Stimulated activated naive CD4-positive, alpha-beta T cell (primary cell): Measurements from ENCODE around the gene CPNE9.

Experiments used
- DNase-seq, 6 experiments: peaks; one replicate each; lab custom pipeline; 2025; lab: John Stamatoyannopoulos, UW

The CPNE9 gene, protein sequence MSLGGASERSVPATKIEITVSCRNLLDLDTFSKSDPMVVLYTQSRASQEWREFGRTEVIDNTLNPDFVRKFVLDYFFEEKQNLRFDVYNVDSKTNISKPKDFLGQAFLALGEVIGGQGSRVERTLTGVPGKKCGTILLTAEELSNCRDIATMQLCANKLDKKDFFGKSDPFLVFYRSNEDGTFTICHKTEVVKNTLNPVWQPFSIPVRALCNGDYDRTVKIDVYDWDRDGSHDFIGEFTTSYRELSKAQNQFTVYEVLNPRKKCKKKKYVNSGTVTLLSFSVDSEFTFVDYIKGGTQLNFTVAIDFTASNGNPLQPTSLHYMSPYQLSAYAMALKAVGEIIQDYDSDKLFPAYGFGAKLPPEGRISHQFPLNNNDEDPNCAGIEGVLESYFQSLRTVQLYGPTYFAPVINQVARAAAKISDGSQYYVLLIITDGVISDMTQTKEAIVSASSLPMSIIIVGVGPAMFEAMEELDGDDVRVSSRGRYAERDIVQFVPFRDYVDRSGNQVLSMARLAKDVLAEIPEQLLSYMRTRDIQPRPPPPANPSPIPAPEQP

DNA sequence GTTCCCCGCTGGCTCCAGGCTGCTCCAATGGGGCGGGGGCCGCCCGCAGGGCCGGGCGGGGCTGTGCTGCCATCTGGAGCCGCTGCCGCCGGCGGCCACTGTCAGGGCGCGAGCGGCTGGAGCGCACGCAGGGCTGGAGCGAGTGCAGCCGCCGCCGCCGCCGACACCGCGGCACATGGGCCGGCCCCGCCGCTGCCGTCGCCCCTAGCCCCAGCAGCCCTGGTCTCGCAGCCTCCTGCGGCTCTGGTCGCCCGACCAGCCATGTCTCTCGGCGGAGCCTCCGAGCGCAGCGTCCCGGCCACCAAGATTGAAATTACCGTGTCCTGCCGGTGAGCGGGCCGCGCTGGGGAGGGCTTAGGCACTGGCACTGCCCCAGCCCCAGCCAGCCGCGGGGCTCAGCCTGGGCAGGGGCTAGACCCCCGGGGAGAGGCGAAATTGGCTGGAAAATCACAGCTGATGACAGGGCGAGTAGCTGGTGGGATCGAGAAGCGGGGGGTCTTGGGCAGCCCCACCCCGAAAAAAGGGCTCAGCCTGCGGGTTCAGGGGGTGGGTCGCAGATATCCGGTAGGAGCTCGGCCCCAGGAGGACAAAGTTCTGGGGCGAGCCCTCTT is at the start of gene CPNE9:
Gene CPNE9 (plus strand): TSS at position 98 of the 611 bp plus-strand sequence. CDS start 164 bp downstream, at position 262.
- DNase-seq: no peak

GRCh38 chr3:9659849-9660248 is 43.8 kb upstream of the CPNE9 start:
- DNase-seq: no peak

DNA sequence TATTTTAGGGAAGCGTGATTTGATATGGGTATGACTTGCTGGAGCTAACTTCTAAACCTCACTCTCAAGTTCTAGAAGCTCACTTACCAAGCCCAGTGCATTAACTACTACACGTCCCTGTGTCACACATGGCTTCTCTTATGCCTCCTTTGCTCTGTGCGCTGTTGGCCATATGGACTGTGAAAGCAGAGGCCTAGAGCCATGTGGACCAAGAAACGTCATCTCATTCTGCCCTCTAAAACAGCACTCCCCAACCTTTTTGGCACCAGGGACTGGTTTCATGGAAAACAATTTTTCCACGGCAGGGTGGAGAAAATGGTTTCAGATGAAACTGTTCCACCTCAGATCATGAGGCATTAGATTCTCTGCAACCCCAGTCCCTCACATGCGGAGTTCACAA is 42.7 kb upstream of the CPNE9 start:
- no peak for DNase-seq

- DNase-seq: no peak
Measured at GRCh38 chr3:9664119-9664751, 39.4 kb upstream of the CPNE9 start.

DNA sequence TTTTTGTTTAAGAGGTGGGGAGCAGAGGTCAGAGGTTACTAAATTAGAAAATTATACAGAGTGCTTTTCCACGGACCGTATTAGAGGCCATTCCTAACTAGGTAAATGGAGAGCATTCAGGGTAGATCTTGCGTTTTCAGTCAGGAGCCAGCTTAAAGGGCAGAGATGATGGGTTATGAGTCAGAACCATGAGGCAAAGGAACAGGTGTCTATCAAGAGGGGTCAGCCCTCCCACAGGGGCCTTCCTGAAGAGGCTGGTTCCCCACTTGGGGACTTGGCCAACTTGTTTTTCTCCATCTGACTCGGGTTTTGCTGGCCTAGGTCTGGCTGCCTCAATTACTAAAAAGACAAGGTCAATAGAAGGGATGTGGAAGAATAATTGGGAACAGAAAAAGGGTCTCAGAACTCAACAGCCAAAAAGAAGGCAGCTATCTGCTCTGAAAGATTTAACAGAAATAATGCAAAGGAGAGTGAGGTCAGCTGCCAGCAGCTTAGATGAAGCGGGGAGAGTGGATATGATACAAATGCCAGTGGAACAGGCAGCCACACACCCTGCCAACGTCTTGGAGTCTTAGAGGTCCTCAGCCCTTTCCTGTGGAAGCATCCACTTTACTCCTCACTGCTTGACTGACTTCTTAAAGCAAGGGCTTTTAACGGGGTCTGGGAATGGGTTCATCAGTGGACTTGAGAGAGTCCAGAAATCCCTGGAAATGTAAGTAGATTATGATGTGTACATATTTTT is 36.8 kb upstream of the CPNE9 start:
- DNase-seq: no peak

GRCh38 chr3:9669277-9669676 is 34.4 kb upstream of the CPNE9 start:
- DNase-seq: no peak

- no peak for DNase-seq
Measured at GRCh38 chr3:9669720-9670432, 33.8 kb upstream of the CPNE9 start.

DNA sequence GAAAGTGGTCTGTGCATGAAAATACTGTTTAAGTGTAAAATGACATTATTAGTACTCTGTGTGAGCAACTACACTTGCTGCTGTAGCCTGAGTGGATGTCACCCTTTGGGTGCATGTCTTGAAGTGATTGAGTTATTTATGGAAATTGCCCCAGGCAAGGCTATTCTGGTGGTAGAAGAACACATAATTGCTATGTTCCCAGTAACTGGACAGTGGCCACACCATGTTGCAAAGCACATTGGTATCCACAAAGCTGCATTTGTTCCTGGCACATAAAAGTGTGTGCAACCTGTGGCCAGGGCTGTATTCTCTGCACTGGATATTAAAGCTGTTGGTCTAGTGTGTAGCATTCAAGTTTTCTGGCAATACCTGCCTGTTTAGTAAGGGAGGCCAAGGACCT is 30.6 kb upstream of the CPNE9 start:
- DNase-seq: no peak

DNA sequence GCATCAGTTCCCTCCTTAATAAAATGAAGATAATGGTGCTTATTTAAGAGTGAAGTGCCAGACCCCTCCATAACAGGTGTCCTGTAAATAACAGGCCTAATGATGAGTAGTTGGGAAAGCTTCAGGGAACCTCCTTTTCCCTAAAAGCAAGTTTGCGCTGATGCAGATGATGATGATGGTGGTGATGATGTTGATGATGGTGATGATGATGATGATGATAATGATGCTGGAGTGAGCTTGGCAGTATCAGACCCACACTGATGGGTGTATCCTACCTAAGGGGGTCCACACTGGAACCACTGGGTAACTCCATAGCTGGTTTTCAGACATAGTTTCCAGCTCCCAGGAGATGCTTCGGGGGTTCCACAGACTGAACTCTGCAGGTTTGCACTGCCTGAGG is 29.9 kb upstream of the CPNE9 start:
- no peak for DNase-seq

- no peak for DNase-seq
Measured at GRCh38 chr3:9675736-9676290, 27.8 kb upstream of the CPNE9 start.

GRCh38 chr3:9676785-9677184 is 26.8 kb upstream of the CPNE9 start:
- no peak for DNase-seq

- DNase-seq: no peak
Measured at GRCh38 chr3:9678493-9678892, 25.1 kb upstream of the CPNE9 start.

DNA sequence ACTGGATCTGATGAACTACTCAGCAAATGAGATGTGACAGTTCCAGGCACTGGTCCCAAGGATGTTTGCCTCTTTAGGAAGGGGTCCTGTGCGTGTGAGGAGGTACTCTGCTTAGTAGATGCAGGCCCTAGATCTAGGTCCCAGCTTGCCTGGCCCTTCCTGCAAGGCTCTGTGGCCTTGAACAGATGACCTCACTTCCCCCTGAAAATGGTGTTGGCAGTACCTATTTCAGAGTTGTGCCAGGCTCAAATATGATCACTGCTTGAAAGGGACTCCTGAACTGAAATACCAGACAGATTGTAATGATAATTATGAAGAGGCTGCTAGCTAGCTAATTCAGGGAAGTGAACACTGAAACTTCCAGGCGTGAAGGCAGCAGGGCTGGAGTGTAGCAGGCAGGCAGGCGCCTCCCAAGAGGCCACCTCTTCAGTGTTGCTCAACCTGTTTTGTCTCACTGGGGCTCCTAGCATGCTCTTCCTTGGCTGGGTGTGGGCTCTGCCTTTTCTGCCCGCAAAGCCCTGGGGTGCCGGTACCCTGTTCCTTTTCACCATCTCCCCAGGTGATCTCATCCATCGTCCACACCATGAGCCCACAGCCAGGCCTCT is 24.1 kb upstream of the CPNE9 start:
- no peak for DNase-seq

GRCh38 chr3:9681011-9681722 is 22.5 kb upstream of the CPNE9 start:
- no peak for DNase-seq

GRCh38 chr3:9681723-9682081 is 21.9 kb upstream of the CPNE9 start:
- no peak for DNase-seq

- DNase-seq: no peak
Measured at GRCh38 chr3:9682096-9682495, 21.5 kb upstream of the CPNE9 start.

DNA sequence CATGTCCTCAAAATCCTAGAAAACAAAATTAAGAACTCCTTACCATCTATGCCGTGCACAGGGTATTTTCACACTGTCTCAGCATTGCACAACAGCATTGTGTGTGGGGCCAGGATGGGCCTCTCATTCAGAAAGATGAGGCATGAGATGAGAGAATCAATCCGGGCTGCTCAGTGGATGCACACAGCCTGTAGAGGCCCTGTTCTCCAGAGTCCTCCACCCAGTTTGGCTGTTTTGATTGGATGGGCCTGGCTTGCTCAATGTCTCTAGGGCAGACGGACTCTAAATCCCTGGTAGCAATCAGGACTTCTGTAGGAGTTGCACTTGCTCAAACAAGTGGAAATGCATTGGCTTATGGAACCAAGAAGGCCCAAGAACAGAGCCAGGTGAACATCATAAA is 20.2 kb upstream of the CPNE9 start:
- no peak for DNase-seq

DNA sequence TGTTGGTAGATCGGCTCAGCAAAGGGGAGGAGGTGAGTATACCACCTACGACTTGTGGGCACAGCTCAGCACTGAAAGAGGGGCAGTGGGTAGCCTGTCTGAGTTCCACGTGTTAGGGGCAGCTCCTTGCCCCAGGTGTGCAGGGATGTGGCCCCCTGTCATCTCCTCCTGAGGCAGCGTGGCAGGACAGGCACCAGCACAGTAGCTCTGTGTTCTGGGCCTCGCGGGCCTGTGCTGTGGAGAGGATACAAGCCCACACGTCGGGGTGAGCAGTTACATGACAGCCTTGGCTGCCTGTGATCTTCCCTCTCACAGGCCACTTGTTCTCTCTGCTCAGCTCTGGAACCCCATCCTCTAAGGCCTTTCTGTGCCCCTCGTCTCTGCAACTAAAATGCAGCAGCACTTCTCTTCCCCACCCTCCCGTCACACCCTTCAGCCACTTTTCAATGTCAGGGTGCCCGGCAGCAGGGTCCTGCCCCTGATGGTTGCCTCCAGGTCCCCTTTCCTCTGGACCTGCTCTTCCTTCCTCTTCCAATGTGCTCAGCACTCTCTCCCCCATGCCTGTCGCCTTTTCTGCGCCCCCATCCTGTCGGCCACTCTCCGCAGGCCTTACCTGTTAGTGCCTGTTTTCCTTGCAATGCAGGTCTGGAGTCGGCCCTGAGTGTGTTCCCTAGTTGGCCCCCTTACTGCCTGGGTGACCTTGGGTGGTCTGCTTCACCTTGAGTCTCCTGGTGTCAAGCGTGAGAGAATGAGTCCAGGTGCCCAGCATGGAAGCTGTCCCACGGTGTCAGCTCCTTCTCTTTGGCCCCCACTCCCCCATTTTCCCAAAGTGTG is 18.2 kb upstream of the CPNE9 start:
- no peak for DNase-seq

DNA sequence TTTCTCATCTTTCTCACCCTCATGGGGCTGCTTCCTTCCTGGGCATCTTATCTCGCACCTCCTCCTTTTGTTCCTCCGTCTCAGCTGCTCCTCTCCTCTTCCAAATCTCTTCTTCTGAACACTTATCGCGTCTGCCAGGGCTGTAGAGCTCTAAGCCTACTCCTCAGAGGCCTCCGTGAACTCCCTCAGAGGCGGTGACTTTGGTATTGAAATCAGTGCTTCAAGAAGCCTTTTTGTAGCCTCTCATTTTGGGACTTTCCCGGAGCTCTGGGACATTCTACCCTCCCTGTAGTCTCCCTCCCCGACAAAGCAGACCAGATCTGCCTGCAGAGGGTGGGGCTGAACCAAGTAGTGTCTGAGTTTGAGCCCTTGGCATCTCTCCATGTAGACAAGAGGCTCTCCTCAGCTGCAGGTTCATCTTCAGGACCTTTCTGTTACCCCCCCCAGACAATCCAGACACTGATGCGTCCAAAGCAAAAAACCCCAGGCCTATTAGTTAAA is 17.5 kb upstream of the CPNE9 start:
- no peak for DNase-seq
